ENCODE data around the gene ROGDI.
"Not testable (repeated sequence)": the region's sequence is repeated elsewhere in the genome, so short reads cannot be mapped to it uniquely, and the experiment has no call there.

ROGDI gene

DNA sequence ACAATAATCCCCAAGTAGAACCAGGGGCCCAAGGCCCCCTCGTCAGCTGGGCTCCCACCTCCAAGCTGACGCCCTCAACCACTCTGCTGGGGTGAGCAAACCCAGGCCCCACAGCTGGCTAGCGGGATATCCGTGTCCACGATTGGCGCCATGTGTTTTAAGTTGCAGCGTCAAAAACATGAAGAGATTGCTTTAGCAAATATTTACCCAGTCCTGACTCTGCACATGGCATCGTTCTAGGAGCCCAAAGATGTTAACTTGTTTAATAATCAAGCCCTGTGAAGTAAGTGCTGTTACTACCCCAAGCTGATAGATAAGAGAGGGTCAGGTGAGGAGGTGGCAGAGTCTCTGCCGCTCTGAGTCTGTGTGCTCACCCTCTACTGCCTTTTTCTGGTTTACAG lies 13.9 kb downstream of the ROGDI start:
- H4K20me1 ChIP-seq (ENCODE audit: insufficient read depth, low read length) = no peaks in the 10 kb centered on the region
- H3K4me1 ChIP-seq (ENCODE audit: low read length) = no peaks in the 10 kb centered on the region
- H3K9me3 ChIP-seq (ENCODE audit: insufficient read depth, low read length) = no peaks in the 10 kb centered on the region
- H3K36me3 ChIP-seq (replicated peaks; ENCODE audit: low read depth, low read length) = no peaks in the 10 kb centered on the region
- no peak overlapping the region for H2AFZ ChIP-seq (ENCODE audit: low read depth, low read length)
- no peak for TF ChIP-seq EZH2phosphoT487 (IDR thresholded peaks at IDR 0.05; ENCODE audit: low read depth)
- TF ChIP-seq, protein P1, sequence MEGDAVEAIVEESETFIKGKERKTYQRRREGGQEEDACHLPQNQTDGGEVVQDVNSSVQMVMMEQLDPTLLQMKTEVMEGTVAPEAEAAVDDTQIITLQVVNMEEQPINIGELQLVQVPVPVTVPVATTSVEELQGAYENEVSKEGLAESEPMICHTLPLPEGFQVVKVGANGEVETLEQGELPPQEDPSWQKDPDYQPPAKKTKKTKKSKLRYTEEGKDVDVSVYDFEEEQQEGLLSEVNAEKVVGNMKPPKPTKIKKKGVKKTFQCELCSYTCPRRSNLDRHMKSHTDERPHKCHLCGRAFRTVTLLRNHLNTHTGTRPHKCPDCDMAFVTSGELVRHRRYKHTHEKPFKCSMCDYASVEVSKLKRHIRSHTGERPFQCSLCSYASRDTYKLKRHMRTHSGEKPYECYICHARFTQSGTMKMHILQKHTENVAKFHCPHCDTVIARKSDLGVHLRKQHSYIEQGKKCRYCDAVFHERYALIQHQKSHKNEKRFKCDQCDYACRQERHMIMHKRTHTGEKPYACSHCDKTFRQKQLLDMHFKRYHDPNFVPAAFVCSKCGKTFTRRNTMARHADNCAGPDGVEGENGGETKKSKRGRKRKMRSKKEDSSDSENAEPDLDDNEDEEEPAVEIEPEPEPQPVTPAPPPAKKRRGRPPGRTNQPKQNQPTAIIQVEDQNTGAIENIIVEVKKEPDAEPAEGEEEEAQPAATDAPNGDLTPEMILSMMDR (IDR thresholded peaks at IDR 0.05; ENCODE audit: low read depth, low read length) = no peak
- H3K4me3 ChIP-seq (ENCODE audit: low read length) = no peak overlapping the region
- H3K4me2 ChIP-seq (ENCODE audit: low read length) = no peak overlapping the region
- no peaks in the 10 kb centered on the region for H3K27me3 ChIP-seq (ENCODE audit: low read depth, low read length)
- no peaks in the 10 kb centered on the region for H3K79me2 ChIP-seq (ENCODE audit: low read length)
- no peak overlapping the region for H3K9ac ChIP-seq (ENCODE audit: low read length)
- no peak overlapping the region for H3K27ac ChIP-seq (ENCODE audit: low read length)

DNA sequence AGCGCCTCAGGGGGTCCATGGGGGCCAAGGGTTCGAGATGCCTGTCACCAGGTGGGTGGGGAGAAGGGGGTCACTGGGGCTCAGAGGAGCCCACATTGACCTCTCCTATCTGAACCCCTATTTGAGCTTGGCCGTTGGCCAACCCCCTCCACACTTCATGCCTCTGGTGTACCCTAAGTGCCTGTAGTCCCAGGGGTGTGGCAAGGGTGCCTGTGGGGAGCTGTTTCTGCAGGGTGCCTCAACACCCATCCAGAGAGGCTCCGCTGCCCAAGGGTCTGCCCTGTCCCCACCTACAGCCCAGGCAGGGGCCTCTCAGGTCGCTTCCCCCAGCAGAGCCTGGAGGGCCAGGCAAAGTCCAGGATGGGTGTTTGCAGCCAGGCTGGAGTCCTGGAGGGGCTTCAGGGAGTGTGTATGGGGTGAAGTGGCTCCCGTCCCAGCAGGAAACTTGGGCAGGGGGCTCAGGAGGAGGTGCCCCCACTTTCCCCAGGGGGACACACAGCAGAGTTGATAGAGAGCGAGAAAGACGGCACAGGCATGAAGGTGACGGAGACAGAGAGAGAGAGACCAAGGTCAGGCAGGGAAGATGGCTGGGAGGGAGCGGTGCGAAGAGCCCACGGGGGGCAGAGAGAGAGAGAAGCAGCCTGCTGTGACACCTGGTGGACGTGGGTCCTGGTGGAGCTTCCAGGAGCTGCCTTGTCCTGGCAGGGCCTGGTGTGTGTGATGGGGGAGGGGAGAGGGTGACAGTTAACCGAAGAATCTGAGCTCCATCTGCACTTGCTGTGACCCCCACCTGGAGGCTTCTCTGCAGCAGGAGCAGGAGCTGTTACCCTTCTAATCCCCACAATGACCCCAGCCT lies 14.6 kb downstream of the ROGDI start, which contains the start of gene SEPTIN12:
Gene SEPTIN12, minus strand, starts transcription at position 719 of the 856 bp plus-strand sequence. Its CDS starts 700 bp downstream, at position 19.
- Histone ChIP-seq H3K4me3 (ENCODE audit: low read length) (no peak within 1 kb of the TSS), H3K4me1 (ENCODE audit: low read length) (no peaks in the 10 kb centered on the region), H4K20me1 (ENCODE audit: insufficient read depth, low read length) (no peaks in the 10 kb centered on the region), H3K79me2 (ENCODE audit: low read length) (no peaks in the 10 kb centered on the region), H3K4me2 (ENCODE audit: low read length) (no peak within 1 kb of the TSS), H2AFZ (ENCODE audit: low read depth, low read length) (no peak within 1 kb of the TSS), H3K9ac (ENCODE audit: low read length) (no peak within 1 kb of the TSS), H3K27me3 (ENCODE audit: low read depth, low read length) (no peaks in the 10 kb centered on the region), H3K36me3 (replicated peaks; ENCODE audit: low read depth, low read length) (no peaks in the 10 kb centered on the region), H3K9me3 (ENCODE audit: insufficient read depth, low read length) (no peaks in the 10 kb centered on the region), H3K27ac (ENCODE audit: low read length) (no peak within 1 kb of the TSS)
- TF ChIP-seq, protein P1 (IDR thresholded peaks at IDR 0.05; ENCODE audit: low read depth, low read length) = no peak
- no peak for TF ChIP-seq EZH2phosphoT487 (IDR thresholded peaks at IDR 0.05; ENCODE audit: low read depth)

DNA sequence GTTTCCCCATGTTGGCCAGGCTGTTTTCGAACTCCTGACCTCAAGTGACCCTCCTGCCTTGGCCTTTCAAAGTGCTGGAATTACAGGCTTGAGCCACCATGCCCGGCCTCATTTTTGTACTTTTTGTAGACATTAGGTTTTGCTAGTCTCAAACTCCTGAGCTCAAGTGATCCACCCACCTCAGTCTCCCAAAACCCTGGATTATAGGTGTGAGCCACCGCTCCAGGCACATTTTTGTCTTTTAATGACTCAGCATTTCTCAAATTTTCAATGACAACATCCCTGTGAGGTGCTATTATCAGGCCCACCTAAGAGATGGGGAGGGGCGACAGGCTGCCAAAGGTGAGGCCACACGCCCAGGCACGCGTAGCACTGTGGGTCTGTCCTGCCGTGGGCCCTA lies 15.4 kb downstream of the ROGDI start:
- Histone ChIP-seq H3K9ac (ENCODE audit: low read length) (no peak overlapping the region), H3K79me2 (ENCODE audit: low read length) (no peaks in the 10 kb centered on the region), H3K9me3 (ENCODE audit: insufficient read depth, low read length) (no peaks in the 10 kb centered on the region), H4K20me1 (ENCODE audit: insufficient read depth, low read length) (no peaks in the 10 kb centered on the region), H3K4me1 (ENCODE audit: low read length) (peaks cover 8% of the 10 kb centered on the region), H3K4me2 (ENCODE audit: low read length) (no peak overlapping the region), H2AFZ (ENCODE audit: low read depth, low read length) (no peak overlapping the region), H3K27ac (ENCODE audit: low read length) (no peak overlapping the region), H3K4me3 (ENCODE audit: low read length) (no peak overlapping the region), H3K36me3 (replicated peaks; ENCODE audit: low read depth, low read length) (no peaks in the 10 kb centered on the region), H3K27me3 (ENCODE audit: low read depth, low read length) (no peaks in the 10 kb centered on the region)
- TF ChIP-seq, protein P1 (IDR thresholded peaks at IDR 0.05; ENCODE audit: low read depth, low read length) = no peak
- TF ChIP-seq EZH2phosphoT487 (IDR thresholded peaks at IDR 0.05; ENCODE audit: low read depth) = no peak

DNA sequence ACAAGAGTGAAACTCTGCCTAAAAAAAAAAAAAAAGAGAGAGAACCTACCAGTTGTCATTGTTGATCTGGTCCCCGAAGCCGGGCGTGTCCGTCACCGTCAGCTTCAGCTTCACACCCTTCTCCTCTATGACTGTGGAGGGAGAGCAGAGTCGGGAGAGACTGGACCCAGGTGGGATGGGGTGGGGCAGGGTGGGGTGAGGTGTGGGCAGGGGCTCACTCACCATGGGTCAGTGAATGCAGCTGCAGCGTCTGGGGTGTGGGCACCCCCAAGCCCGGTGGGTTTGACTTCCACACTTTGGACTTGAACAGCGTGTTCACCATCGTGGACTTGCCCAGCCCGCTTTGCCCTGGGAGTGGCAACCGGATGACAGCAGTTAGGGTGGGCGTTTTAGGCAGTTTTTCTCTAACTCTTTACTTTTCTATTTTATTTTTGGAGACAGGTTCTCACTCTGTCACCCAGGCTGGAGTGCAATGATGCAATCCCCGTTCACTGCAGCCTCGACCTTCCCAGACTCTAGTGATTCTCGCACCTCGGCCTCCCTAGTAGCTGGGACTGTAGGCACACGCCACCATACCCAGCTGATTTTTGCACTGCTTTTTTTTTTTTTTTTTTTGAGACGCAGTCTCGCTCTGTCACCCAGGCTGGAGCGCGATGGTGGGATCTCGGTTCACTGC lies 16.5 kb downstream of the ROGDI start:
- H2AFZ ChIP-seq (ENCODE audit: low read depth, low read length) = no peak overlapping the region
- H3K27ac ChIP-seq (ENCODE audit: low read length) = no peak overlapping the region
- no peak overlapping the region for H3K4me2 ChIP-seq (ENCODE audit: low read length)
- H3K27me3 ChIP-seq (ENCODE audit: low read depth, low read length) = no peaks in the 10 kb centered on the region
- H3K36me3 ChIP-seq (replicated peaks; ENCODE audit: low read depth, low read length) = no peaks in the 10 kb centered on the region
- H3K4me1 ChIP-seq (ENCODE audit: low read length) = peaks cover 9% of the 10 kb centered on the region
- no peaks in the 10 kb centered on the region for H3K9me3 ChIP-seq (ENCODE audit: insufficient read depth, low read length)
- no peaks in the 10 kb centered on the region for H3K79me2 ChIP-seq (ENCODE audit: low read length)
- H4K20me1 ChIP-seq (ENCODE audit: insufficient read depth, low read length) = no peaks in the 10 kb centered on the region
- no peak overlapping the region for H3K9ac ChIP-seq (ENCODE audit: low read length)
- TF ChIP-seq, protein P1 (IDR thresholded peaks at IDR 0.05; ENCODE audit: low read depth, low read length) = no peak
- no peak for TF ChIP-seq EZH2phosphoT487 (IDR thresholded peaks at IDR 0.05; ENCODE audit: low read depth)
- H3K4me3 ChIP-seq (ENCODE audit: low read length) = no peak overlapping the region

DNA sequence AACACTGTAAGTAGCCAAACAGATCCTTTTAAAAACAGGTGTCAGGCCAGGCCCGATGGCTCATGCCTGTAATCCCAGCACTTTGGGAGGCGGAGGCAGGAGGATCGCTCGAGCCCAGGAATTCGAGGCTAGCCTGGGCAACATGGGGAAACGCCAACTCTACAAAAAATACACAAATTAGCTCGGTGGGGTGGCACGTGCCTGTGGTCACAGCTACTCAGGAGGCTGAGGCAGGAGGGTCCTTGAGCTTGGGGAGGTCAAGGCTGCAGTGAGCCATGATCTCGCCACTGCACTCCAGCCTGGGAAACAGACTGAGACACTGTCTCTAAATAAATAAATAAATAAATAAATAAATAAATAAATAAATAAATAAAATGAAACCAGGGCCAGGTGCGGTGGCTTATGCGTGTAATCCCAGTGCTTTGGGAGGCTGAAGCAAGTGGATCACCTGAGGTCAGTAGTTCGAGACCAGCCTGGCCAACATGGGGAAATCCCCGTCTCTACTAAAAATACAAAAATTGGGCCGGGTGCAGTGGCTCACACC lies 17.9 kb downstream of the ROGDI start:
- not testable (repeated sequence) for H3K27ac ChIP-seq (ENCODE audit: low read length); H3K9ac ChIP-seq (ENCODE audit: low read length); H3K4me3 ChIP-seq (ENCODE audit: low read length); H3K4me1 ChIP-seq (ENCODE audit: low read length); H4K20me1 ChIP-seq (ENCODE audit: insufficient read depth, low read length); H3K79me2 ChIP-seq (ENCODE audit: low read length); H3K36me3 ChIP-seq (replicated peaks; ENCODE audit: low read depth, low read length); H3K27me3 ChIP-seq (ENCODE audit: low read depth, low read length); H3K9me3 ChIP-seq (ENCODE audit: insufficient read depth, low read length); H3K4me2 ChIP-seq (ENCODE audit: low read length); H2AFZ ChIP-seq (ENCODE audit: low read depth, low read length)
